Nephron progenitor cell (in vitro differentiated cells): ENCODE data around the gene HAS3.

Experiments used
- DNase-seq: peaks from one replicate; pipeline ENCODE4 v3.0.0; 2021
- H3K27ac Mint-ChIP-seq: 2 replicates; pipeline ENCODE4 v1.8.0; 2021; ENCODE audit warnings: mild to moderate bottlenecking, moderate library complexity, mixed read lengths
- H3K27me3 Mint-ChIP-seq: 2 replicates; pipeline ENCODE4 v1.8.0; 2021; ENCODE audit warnings: mild to moderate bottlenecking, low read depth, mixed read lengths; ENCODE audit not compliant: poor library complexity
- H3K36me3 Mint-ChIP-seq: 2 replicates; pipeline ENCODE4 v1.8.0; 2021; ENCODE audit warnings: low read depth, mixed read lengths
- H3K4me1 Mint-ChIP-seq: 2 replicates; pipeline ENCODE4 v1.8.0; 2021; ENCODE audit warnings: mixed read lengths
- H3K4me3 Mint-ChIP-seq: 2 replicates; pipeline ENCODE4 v1.8.0; 2021; ENCODE audit warnings: mild to moderate bottlenecking, moderate library complexity, mixed read lengths
- H3K9me3 Mint-ChIP-seq: 2 replicates; pipeline ENCODE4 v1.8.0; 2021; ENCODE audit warnings: mild to moderate bottlenecking, moderate library complexity, mixed read lengths
- TF ChIP-seq, protein P1 (sequence below): fragments of 200-600 bp; sonication (generic); IDR thresholded peaks from 2 replicates; pipeline ENCODE4 v1.5.0; 2021; ENCODE audit warnings: antibody characterized with exemption

The HAS3 gene

GRCh38 chr16:69100071-69100691, 5.3 kb upstream of the HAS3 start:
- H3K4me1 Mint-ChIP-seq: peaks cover 35% of the 10 kb centered on the region
- TF ChIP-seq, protein P1, sequence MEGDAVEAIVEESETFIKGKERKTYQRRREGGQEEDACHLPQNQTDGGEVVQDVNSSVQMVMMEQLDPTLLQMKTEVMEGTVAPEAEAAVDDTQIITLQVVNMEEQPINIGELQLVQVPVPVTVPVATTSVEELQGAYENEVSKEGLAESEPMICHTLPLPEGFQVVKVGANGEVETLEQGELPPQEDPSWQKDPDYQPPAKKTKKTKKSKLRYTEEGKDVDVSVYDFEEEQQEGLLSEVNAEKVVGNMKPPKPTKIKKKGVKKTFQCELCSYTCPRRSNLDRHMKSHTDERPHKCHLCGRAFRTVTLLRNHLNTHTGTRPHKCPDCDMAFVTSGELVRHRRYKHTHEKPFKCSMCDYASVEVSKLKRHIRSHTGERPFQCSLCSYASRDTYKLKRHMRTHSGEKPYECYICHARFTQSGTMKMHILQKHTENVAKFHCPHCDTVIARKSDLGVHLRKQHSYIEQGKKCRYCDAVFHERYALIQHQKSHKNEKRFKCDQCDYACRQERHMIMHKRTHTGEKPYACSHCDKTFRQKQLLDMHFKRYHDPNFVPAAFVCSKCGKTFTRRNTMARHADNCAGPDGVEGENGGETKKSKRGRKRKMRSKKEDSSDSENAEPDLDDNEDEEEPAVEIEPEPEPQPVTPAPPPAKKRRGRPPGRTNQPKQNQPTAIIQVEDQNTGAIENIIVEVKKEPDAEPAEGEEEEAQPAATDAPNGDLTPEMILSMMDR: no peak
- no peaks in the 10 kb centered on the region for H3K9me3 Mint-ChIP-seq
- no peak for DNase-seq
- H3K27ac Mint-ChIP-seq: no peak overlapping the region
- H3K27me3 Mint-ChIP-seq: peaks cover 25% of the 10 kb centered on the region
- no peaks in the 10 kb centered on the region for H3K36me3 Mint-ChIP-seq
- peak overlapping the region; percentile 19 for H3K4me3 Mint-ChIP-seq

- Mint-ChIP-seq H3K27me3 (peaks cover 33% of the 10 kb centered on the region), H3K4me3 (peak overlapping the region; percentile 83), H3K27ac (no peak overlapping the region), H3K36me3 (peaks cover 14% of the 10 kb centered on the region), H3K9me3 (no peaks in the 10 kb centered on the region), H3K4me1 (peaks cover 38% of the 10 kb centered on the region)
- TF ChIP-seq, protein P1: no peak
- peak; percentile 50 for DNase-seq
These were observed 1.2 kb downstream of the HAS3 start for GRCh38 chr16:69106491-69107315.

DNA sequence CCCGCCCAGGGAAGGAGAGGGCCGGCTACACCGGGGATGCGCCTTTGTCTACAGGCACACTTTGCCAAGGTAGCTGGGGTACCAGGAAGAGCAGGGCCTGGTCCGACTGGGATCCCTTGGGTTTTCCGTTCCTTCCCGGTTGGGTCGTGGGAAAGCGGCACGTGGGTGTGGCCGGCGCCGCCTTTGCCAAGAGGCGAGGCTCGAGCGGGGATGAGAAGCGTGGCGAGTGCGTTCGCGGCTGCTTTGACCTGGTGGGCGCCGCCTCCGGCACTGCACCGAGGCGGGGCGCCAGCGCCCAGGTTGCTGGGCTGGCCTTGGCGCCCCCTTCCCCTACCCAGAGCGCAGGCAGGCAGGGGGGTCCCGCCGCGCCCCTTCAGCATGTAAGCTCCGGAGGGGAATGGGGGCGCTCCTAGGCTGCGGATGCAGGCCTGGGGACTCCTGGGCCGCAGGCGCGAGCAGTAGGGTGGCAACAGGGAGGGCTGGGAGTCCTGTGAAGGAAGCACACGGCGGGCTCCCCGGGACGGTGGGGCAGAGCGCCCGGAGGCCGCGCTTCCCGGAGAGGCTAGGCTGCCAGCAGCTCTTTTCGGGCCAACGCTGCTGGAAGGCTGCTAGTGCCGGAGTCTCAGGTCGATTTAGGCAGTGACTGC, 2.0 kb downstream of the HAS3 start:
- peaks cover 14% of the 10 kb centered on the region for H3K36me3 Mint-ChIP-seq
- peak overlapping the region; percentile 83 for H3K4me3 Mint-ChIP-seq
- TF ChIP-seq, protein P1: no peak
- H3K27ac Mint-ChIP-seq: no peak overlapping the region
- peaks cover 29% of the 10 kb centered on the region for H3K27me3 Mint-ChIP-seq
- H3K4me1 Mint-ChIP-seq: peaks cover 34% of the 10 kb centered on the region
- peak; percentile 59 for DNase-seq
- no peaks in the 10 kb centered on the region for H3K9me3 Mint-ChIP-seq

- H3K4me1 Mint-ChIP-seq: peaks cover 32% of the 10 kb centered on the region
- TF ChIP-seq, protein P1: no peak
- H3K27ac Mint-ChIP-seq: no peak overlapping the region
- peak overlapping the region; percentile 83 for H3K4me3 Mint-ChIP-seq
- DNase-seq: peak; percentile 24
- H3K36me3 Mint-ChIP-seq: peaks cover 14% of the 10 kb centered on the region
- H3K9me3 Mint-ChIP-seq: no peaks in the 10 kb centered on the region
- peaks cover 29% of the 10 kb centered on the region for H3K27me3 Mint-ChIP-seq
These were observed 2.8 kb downstream of the HAS3 start for GRCh38 chr16:69108064-69108904.

GRCh38 chr16:69108905-69109252, 3.4 kb downstream of the HAS3 start:
- Mint-ChIP-seq H3K27me3 (peaks cover 27% of the 10 kb centered on the region), H3K4me3 (no peak overlapping the region), H3K36me3 (peaks cover 14% of the 10 kb centered on the region), H3K9me3 (no peaks in the 10 kb centered on the region), H3K27ac (no peak overlapping the region), H3K4me1 (peaks cover 38% of the 10 kb centered on the region)
- no peak for DNase-seq
- TF ChIP-seq, protein P1: no peak
